HG02973 (cell line): ENCODE measurements around the gene SLC6A7.

Experiments used
- ATAC-seq: cut with Tn5 transposase; IDR thresholded peaks from one replicate; pipeline ENCODE4 v1.9.1; 2021; ENCODE audit warnings: moderate library complexity; ENCODE audit not compliant: unreplicated experiment

SLC6A7 gene

DNA sequence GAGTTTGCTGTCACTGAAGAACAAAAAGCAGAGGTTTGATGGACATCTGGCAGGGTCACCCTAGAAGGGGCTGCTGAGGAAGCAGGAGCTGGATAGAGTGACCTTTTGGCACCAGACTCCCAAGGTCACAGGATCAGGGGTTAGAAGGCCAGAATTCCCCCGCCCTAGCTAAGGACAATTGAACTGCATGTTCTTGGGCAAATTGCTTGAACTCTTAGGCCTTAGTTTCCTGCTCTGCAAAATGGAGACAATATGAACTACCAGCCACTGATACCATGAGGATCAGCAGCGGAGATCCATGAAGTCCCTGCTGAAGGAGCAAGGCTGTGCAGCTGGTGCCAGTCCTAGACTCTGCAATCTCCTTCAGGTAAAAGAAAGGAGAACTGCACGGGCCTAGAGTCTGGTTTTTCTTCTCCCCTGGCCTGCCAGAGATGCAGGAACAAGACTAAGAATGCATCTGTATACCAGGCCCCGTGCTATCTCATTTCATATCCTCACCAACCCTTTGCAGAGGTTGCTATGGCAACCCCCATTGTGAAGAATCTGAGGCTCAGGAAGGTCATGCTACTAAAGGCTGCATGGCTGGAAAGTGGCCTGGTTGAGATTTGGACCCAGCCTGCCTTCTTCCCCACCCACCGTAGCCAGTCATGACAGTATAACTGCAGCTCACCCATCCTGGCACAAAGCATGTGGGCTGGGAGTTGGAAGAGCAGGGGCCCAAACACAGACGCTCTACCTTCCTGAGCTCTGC, 66.0 kb downstream of the SLC6A7 start:
- ATAC-seq = no peak

DNA sequence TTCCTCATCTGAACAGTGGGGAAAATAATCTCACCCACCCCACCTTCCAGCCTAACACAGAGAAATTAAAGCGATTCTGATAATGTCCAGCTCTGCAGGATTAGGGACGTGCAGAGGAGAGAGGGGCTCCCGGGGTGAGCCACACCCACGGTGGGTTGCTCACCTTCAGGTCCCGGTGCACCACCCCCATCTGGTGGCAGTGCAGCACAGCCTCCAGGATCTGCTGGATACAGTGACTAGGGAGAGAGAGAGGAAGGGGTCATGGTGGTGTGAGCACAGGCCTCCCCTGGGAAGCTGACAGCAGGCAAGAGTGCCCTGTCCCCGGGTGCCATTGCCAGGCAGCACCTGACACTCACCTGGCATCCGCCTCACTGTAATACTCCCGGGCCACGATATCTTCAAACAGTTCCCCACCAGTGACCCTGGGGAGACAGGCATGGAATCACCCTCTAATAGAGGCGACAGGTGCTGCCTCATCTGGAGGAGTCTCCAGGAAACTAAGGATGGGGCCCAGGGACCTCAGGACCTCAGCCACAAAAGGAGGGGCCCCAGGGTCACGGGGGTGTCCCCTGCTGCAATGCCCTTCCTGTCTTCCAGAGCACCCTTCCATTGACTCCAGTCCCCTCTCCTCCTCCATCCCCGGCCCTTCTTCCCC, 66.7 kb downstream of the SLC6A7 start:
- no peak for ATAC-seq

DNA sequence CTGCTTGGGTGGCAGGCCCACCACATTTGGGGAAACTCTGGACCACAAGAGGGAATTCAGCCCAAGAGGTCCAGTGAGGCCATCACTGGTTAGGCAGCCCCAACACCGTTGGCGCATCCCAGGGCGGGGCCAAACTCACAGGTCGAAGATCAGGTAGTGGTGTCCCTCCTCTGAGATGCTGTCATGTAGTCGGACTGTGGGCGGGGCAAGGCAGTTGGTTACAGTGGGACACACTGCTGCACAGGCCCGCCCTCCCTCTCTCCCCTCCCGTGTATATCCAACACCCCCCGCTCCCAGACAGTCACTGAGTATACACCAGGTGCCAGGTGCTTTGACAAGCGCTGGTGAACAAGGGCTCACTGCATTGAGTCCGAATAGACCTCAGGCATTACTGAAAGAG, 67.6 kb downstream of the SLC6A7 start:
- ATAC-seq = no peak

DNA sequence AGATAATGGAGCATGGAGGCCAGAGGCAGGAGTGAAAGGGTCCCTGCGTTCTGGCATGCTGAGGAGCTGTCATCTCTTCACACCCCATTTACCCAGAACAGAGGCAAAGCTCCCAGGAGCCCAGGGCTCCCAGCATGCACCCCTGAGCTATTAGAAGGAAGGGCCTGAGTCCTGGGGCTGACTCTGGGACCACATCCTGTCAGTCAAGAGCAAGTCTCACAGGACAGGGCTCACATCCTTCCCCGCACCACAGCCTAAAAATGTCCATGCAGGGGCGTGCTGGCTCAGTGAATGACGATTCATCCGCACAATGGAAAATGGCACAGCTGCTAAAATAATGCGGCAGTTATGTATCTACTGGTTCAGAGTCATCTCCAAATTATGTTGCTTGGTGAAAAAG, 68.3 kb downstream of the SLC6A7 start:
- ATAC-seq = no peak
